Astrocyte (in vitro differentiated cells and primary cell): ENCODE data around the gene RNASEH2C. TPM values are rescaled to one million over a fixed set of nuclear protein-coding genes. Genes with fewer than 3 reads are reported as not detected.
"Not testable (repeated sequence)": the region's sequence is repeated elsewhere in the genome, so short reads cannot be mapped to it uniquely, and the experiment has no call there.

Experiments used
- DNase-seq: peaks from one replicate; pipeline ENCODE4 v3.0.0-alpha.2; 2010; ENCODE audit warnings: low read depth
- FAIRE-seq: peaks from 2 replicates; lab custom pipeline; 2011; peaks lifted over from hg19 to GRCh38; lab: Jason Lieb, UNC
- H2AFZ ChIP-seq: 2 replicates; pipeline ENCODE4 v1.6.0; 2012; ENCODE audit warnings: low read depth, low read length, inconsistent platforms
- H3K27ac ChIP-seq: 2 replicates; pipeline ENCODE4 v1.5.1; 2011; ENCODE audit warnings: low read depth, low read length, inconsistent platforms
- H3K27me3 ChIP-seq: 2 replicates; pipeline ENCODE4 v1.6.0; 2011; ENCODE audit warnings: low read length, inconsistent platforms; ENCODE audit not compliant: insufficient read depth
- H3K36me3 ChIP-seq: 2 replicates; pipeline ENCODE4 v1.5.1; 2011; ENCODE audit warnings: low read length, inconsistent platforms; ENCODE audit not compliant: insufficient read depth
- H3K4me1 ChIP-seq: 2 replicates; pipeline ENCODE4 v1.5.1; 2011; ENCODE audit warnings: low read length, inconsistent platforms; ENCODE audit not compliant: insufficient read depth
- H3K4me2 ChIP-seq: 2 replicates; pipeline ENCODE4 v1.6.0; 2012; ENCODE audit warnings: low read length, inconsistent platforms
- H3K4me3 ChIP-seq: 2 replicates; pipeline ENCODE4 v1.5.1; 2011; ENCODE audit warnings: low read depth, mild to moderate bottlenecking, low read length, inconsistent platforms; ENCODE audit not compliant: insufficient read depth
- H3K79me2 ChIP-seq: 2 replicates; pipeline ENCODE4 v1.6.0; 2012; ENCODE audit warnings: mild to moderate bottlenecking, low read length, inconsistent platforms; ENCODE audit not compliant: insufficient read depth
- H3K9ac ChIP-seq: 2 replicates; pipeline ENCODE4 v1.6.0; 2012; ENCODE audit warnings: mild to moderate bottlenecking, low read length, inconsistent platforms
- H3K9me3 ChIP-seq: 2 replicates; pipeline ENCODE4 v1.5.1; 2012; ENCODE audit warnings: low read depth, mild to moderate bottlenecking, low read length, inconsistent platforms; ENCODE audit not compliant: insufficient read depth
- H4K20me1 ChIP-seq: 2 replicates; pipeline ENCODE4 v1.6.0; 2012; ENCODE audit warnings: low read length, inconsistent platforms; ENCODE audit not compliant: insufficient read depth
- H3K27ac Mint-ChIP-seq: one replicate; pipeline ENCODE4 v1.8.0; 2021; ENCODE audit warnings: mild to moderate bottlenecking, mixed read lengths; ENCODE audit not compliant: unreplicated experiment
- H3K27me3 Mint-ChIP-seq: one replicate; pipeline ENCODE4 v1.8.0; 2021; ENCODE audit warnings: low read depth, mixed read lengths; ENCODE audit not compliant: unreplicated experiment
- H3K36me3 Mint-ChIP-seq: one replicate; pipeline ENCODE4 v1.8.0; 2021; ENCODE audit warnings: low read depth, mixed read lengths; ENCODE audit not compliant: unreplicated experiment
- H3K4me1 Mint-ChIP-seq: one replicate; pipeline ENCODE4 v1.8.0; 2021; ENCODE audit warnings: low read depth, mixed read lengths; ENCODE audit not compliant: unreplicated experiment
- H3K4me3 Mint-ChIP-seq: one replicate; pipeline ENCODE4 v1.8.0; 2021; ENCODE audit warnings: mild to moderate bottlenecking, moderate library complexity, mixed read lengths; ENCODE audit not compliant: unreplicated experiment
- H3K9me3 Mint-ChIP-seq: one replicate; pipeline ENCODE4 v1.8.0; 2021; ENCODE audit warnings: mild to moderate bottlenecking, mixed read lengths; ENCODE audit not compliant: unreplicated experiment
- CTCF ChIP-seq: IDR thresholded peaks from 2 replicates; pipeline ENCODE4 v1.5.1; 2011; ENCODE audit warnings: low read depth, mild to moderate bottlenecking, inconsistent platforms, low read length, moderate library complexity; ENCODE audit not compliant: insufficient read depth
- EZH2 ChIP-seq: IDR thresholded peaks from 2 replicates; pipeline ENCODE4 v1.6.1; 2012; ENCODE audit warnings: mild to moderate bottlenecking, low read length, inconsistent platforms; ENCODE audit not compliant: insufficient read depth
- total RNA-seq: library from RNA; stranded (reverse); gene quantifications from 2 replicates; pipeline ENCODE4 v1.2.1, GENCODE V29; 2021

RNASEH2C gene
- total RNA-seq, 1 donor from 2014 or later, result 25.0 TPM

GRCh38 chr11:65706303-65706763 lies 14.3 kb downstream of the RNASEH2C start:
- not testable (repeated sequence) for H3K9me3 Mint-ChIP-seq, H3K4me3 Mint-ChIP-seq, H3K79me2 ChIP-seq, H3K9me3 ChIP-seq, H3K36me3 ChIP-seq, H3K4me1 ChIP-seq, H3K27ac Mint-ChIP-seq, H3K36me3 Mint-ChIP-seq, FAIRE-seq, H3K4me1 Mint-ChIP-seq, H3K27ac ChIP-seq, H4K20me1 ChIP-seq, H3K4me2 ChIP-seq, H3K4me3 ChIP-seq, H3K9ac ChIP-seq
- DNase-seq, result peak; percentile 15
- peaks cover 14% of the 10 kb centered on the region for H3K27me3 Mint-ChIP-seq
- H3K27me3 ChIP-seq, result peaks cover 11% of the 10 kb centered on the region
- peak overlapping the region; percentile 19 for H2AFZ ChIP-seq
- TF ChIP-seq CTCF, result peak; percentile 44

GRCh38 chr11:65703846-65704245 lies 16.8 kb downstream of the RNASEH2C start:
- no peaks in the 10 kb centered on the region for H3K9me3 ChIP-seq
- H3K27me3 Mint-ChIP-seq, result peaks cover 31% of the 10 kb centered on the region
- peaks cover 4% of the 10 kb centered on the region for H3K9me3 Mint-ChIP-seq
- no peak overlapping the region for H3K4me3 Mint-ChIP-seq
- H4K20me1 ChIP-seq, result no peaks in the 10 kb centered on the region
- H3K4me1 Mint-ChIP-seq, result no peaks in the 10 kb centered on the region
- no peak overlapping the region for H3K4me3 ChIP-seq
- H3K36me3 Mint-ChIP-seq, result no peaks in the 10 kb centered on the region
- H3K4me2 ChIP-seq, result no peak overlapping the region
- no peak for TF ChIP-seq EZH2
- TF ChIP-seq CTCF, result no peak
- no peaks in the 10 kb centered on the region for H3K36me3 ChIP-seq
- no peak overlapping the region for H2AFZ ChIP-seq
- DNase-seq (no peak), FAIRE-seq (no peak)
- H3K27me3 ChIP-seq, result peaks cover 19% of the 10 kb centered on the region
- no peak overlapping the region for H3K9ac ChIP-seq
- no peaks in the 10 kb centered on the region for H3K4me1 ChIP-seq
- no peaks in the 10 kb centered on the region for H3K79me2 ChIP-seq
- no peak overlapping the region for H3K27ac ChIP-seq
- H3K27ac Mint-ChIP-seq, result no peak overlapping the region

- FAIRE-seq (no peak), DNase-seq (no peak)
- peaks cover 22% of the 10 kb centered on the region for H3K27me3 ChIP-seq
- Mint-ChIP-seq H3K4me3 (no peak overlapping the region), H3K36me3 (no peaks in the 10 kb centered on the region), H3K27ac (no peak overlapping the region), H3K9me3 (peaks cover 4% of the 10 kb centered on the region), H3K27me3 (peaks cover 38% of the 10 kb centered on the region), H3K4me1 (no peaks in the 10 kb centered on the region)
- no peak overlapping the region for H3K4me3 ChIP-seq
- no peaks in the 10 kb centered on the region for H4K20me1 ChIP-seq
- no peaks in the 10 kb centered on the region for H3K4me1 ChIP-seq
- H3K27ac ChIP-seq, result no peak overlapping the region
- H3K79me2 ChIP-seq, result no peaks in the 10 kb centered on the region
- no peaks in the 10 kb centered on the region for H3K36me3 ChIP-seq
- no peak for TF ChIP-seq EZH2
- TF ChIP-seq CTCF, result no peak
- no peaks in the 10 kb centered on the region for H3K9me3 ChIP-seq
- H3K9ac ChIP-seq, result no peak overlapping the region
- no peak overlapping the region for H3K4me2 ChIP-seq
- no peak overlapping the region for H2AFZ ChIP-seq
These were observed 18.9 kb downstream of the RNASEH2C start for GRCh38 chr11:65701686-65702085.
